WERI-Rb-1 (cell line): Measurements from ENCODE around the gene RASA4B.
"Not testable (repeated sequence)": the region's sequence is repeated elsewhere in the genome, so short reads cannot be mapped to it uniquely, and the experiment has no call there.

Source experiments
- DNase-seq: peaks from one replicate; pipeline ENCODE4 v3.0.0-alpha.2; 2020
- H3K27ac ChIP-seq: fragments of 250-450 bp; sonication (Bioruptor Pico); 2 replicates; pipeline ENCODE4 v1.5.1; 2020; ENCODE audit warnings: mild to moderate bottlenecking, moderate library complexity
- H3K27me3 ChIP-seq: fragments of 250-450 bp; sonication (Bioruptor Pico); 2 replicates; pipeline ENCODE4 v1.5.1; 2021; ENCODE audit warnings: mild to moderate bottlenecking, low read depth, moderate library complexity; ENCODE audit not compliant: insufficient read depth, severe bottlenecking
- H3K36me3 ChIP-seq: fragments of 250-450 bp; sonication (Bioruptor Pico); 2 replicates; pipeline ENCODE4 v1.5.1; 2020; ENCODE audit warnings: mild to moderate bottlenecking, moderate library complexity
- H3K4me3 ChIP-seq: 2 replicates; pipeline ENCODE4 v1.5.1; 2011; ENCODE audit warnings: low read depth, mild to moderate bottlenecking, control low read depth, low read length
- H3K9me3 ChIP-seq: fragments of 250-450 bp; sonication (Bioruptor Pico); 2 replicates; pipeline ENCODE4 v1.5.1; 2021; ENCODE audit warnings: mild to moderate bottlenecking, moderate library complexity; ENCODE audit not compliant: severe bottlenecking

The RASA4B gene

DNA sequence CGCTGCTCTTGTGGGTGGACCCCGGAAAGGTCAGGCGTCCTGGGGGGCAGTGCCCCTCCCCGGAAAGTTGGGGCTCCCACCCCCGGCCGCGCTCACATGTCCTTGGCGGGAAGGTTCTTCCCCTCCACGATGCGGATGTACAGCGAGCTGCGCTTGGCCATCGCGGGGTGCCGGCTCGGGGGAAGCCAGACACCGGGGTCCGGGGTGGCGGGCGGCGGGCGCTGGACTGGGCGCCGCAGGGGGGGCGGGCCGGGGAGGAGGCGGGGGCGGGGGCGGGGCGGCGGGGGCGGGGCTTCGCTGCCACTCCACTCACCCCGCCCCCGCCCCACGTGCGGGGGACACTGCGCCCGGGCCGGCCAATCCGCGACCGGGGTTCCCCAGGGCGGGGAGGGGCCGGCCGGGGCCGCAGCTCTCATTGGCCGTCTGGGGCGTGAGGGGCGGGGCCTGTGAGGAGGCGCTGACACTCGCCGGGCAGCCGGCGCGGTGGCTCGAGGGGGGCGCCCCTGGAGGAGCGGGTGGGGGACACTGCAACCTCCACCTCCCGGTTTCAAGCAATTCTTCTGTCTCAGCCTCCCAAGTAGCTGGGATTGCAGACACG is at the start of gene RASA4B:
Gene RASA4B (minus strand): TSS at position 228 of the 598 bp plus-strand sequence. CDS start 67 bp downstream, at position 161.
- DNase-seq, H3K36me3 ChIP-seq, H3K4me3 ChIP-seq, H3K27ac ChIP-seq, H3K9me3 ChIP-seq, H3K27me3 ChIP-seq: not testable (repeated sequence)

DNA sequence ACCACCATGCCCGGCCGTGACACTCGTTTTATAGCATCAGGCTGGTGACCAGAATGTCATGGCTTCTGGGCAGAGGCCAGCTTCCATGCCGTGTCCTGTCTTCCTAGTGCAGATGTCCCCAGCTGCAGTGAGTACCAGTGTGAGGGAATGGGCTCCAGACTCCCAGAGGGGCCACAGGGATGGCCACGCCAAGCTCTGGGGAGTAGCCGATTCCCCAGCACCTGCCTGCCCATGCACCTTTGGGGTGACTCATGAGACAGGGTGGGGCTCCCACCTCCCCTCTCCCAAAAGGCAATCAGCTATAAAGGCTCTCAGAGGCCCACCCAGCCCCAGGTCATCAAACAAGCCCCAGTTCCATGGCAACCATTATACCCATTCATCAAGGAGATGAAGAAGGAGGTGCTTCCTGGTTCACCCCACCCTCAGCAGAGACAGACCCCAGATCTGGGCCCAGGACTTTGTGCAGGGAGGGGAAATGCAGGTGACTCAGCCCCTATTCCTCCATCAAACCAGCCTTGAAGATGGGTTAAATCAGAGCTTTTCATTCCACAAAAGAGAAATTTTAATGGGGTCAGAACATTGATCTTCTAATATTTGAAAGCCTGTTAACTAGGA is 33.3 kb upstream of the RASA4B start, which contains the start of gene SPDYE2:
Gene SPDYE2 (plus strand): TSS at position 419 of the 615 bp plus-strand sequence. CDS start 2,030 bp downstream, outside the sequence.
- not testable (repeated sequence) for H3K4me3 ChIP-seq, DNase-seq, H3K36me3 ChIP-seq, H3K27ac ChIP-seq, H3K9me3 ChIP-seq, H3K27me3 ChIP-seq

DNA sequence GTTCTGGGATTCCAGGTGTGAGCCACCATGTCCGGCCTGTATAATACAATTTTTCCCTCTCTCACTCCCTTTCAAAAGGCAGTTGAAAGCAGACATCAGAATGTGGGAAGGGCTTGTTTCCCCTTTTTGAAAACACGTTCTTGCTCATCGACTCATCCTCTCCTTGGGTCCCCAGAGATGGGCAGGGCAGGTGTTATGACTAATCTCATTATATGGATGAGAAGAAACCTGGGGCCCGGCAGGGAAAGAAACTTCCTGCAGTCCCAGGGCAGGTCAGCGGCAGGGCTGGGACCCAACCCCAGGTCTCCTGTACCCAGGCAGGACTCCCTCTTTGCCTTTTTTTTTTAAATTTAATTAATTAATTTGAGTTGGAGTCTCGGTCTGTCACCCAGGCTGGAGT is 28.8 kb upstream of the RASA4B start:
- not testable (repeated sequence) for H3K9me3 ChIP-seq, H3K4me3 ChIP-seq, H3K27me3 ChIP-seq, H3K27ac ChIP-seq, H3K36me3 ChIP-seq
- peak; percentile 6 for DNase-seq

DNA sequence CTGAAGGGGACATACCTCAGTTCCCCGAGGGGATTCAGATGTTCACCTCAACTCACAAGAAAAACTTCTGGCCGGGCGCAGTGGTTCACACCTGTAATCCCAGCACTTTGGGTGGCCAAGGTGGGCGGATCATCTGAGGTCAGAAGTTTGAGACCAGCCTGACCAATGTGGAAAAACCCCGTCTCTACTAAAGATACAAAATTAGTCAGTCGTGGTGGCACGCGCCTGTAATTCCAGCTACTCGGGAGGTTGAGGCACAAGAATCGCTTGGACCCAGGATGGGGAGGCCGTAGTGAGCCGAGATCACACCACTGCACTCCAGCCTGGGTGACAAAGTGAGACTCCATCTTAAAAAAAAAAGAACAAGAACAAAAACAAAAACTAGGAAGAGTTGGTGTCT is 27.7 kb upstream of the RASA4B start:
- H3K27ac ChIP-seq, H3K36me3 ChIP-seq, H3K4me3 ChIP-seq, H3K27me3 ChIP-seq, DNase-seq, H3K9me3 ChIP-seq: not testable (repeated sequence)

GRCh38 chr7:102544372-102544771 is 26.8 kb upstream of the RASA4B start:
- H3K27ac ChIP-seq, H3K27me3 ChIP-seq, H3K36me3 ChIP-seq, DNase-seq, H3K4me3 ChIP-seq, H3K9me3 ChIP-seq: not testable (repeated sequence)

DNA sequence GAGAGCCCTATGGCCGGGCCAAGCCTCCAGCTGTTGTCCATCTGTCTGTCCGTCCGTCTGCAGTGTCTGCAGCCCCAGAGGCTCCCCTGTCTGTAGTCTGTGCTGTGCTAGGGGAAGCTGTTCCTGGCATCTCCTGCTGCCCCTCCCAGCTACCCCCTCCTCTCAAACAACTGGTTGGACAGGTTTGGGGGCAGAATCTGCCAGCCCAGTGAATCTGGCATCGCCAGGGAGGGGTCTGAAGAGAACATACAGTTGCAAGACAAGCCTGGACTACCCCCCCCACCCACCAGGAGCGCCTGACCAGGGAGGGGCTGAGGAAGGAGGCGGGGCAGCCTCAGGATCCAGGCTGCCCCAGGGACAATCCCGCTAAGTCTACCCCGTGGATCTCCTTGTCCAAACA is 26.0 kb upstream of the RASA4B start, which contains the start of gene UPK3BL2:
Gene UPK3BL2 (minus strand): TSS at position 101 of the 400 bp plus-strand sequence. CDS start 60 bp downstream, at position 41.
- H3K36me3 ChIP-seq, H3K9me3 ChIP-seq, H3K27ac ChIP-seq, DNase-seq, H3K4me3 ChIP-seq, H3K27me3 ChIP-seq: not testable (repeated sequence)

DNA sequence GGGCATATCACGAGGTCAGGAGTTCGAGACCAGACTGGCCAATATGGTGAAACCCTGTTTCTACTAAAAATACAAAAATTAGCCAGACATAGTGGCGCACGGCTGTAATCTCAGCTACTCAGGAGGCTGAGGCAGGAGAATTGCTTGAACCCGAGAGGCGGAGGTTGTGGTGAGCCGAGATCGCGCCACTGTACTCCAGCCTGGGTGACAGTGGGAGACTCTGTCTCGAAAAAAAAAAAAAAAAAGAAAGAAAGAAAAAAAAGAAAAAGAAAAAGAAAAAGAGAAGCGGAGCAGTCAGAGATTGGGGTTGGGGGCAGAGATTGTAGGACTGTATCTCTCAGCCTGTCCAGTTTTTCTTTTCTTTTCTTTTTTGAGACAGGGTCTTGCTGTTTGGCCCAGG is 25.2 kb upstream of the RASA4B start:
- H3K9me3 ChIP-seq, H3K4me3 ChIP-seq, DNase-seq, H3K36me3 ChIP-seq, H3K27ac ChIP-seq, H3K27me3 ChIP-seq: not testable (repeated sequence)

DNA sequence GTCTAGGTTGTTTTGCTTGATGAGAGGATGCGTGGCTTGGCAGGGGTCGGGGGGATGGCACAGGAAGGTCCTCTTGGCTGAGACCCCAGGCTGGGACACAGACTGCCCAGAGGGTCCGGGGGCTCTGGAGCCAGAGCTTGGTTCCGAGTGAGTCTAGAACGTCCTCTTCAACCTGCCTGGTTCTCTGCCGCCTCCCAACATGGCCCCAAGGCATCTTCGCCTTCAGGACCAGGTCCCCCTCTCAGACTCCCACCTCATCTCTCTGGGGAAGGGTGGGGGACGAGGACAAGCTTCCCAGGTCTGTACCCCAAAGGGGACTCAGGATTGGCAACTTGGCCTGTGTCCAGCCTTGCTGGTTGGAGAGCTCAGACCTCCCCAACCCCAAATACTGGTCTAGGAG is 24.5 kb upstream of the RASA4B start:
- H3K4me3 ChIP-seq, H3K27ac ChIP-seq, DNase-seq, H3K9me3 ChIP-seq, H3K36me3 ChIP-seq, H3K27me3 ChIP-seq: not testable (repeated sequence)

DNA sequence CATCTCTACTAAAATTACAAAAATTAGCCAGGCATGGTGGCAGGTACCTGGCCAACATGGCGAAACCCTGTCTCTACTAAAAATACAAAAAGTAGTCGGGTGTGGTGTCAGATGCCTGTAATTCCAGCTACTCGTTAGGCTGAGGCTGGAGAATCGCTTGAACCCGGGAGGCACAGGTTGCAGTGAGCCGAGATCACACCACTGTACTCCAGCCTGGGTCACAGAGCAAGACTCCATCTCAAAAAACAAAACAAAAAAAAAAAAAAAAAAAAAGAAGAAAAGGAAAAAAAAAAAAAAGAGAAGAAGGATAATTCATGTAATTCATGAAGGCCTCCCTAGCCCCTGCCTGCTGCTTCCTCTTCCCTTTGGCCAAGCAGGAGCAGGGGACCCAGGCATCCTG is 23.0 kb upstream of the RASA4B start:
- not testable (repeated sequence) for H3K9me3 ChIP-seq, H3K4me3 ChIP-seq, H3K27ac ChIP-seq, DNase-seq, H3K36me3 ChIP-seq, H3K27me3 ChIP-seq

DNA sequence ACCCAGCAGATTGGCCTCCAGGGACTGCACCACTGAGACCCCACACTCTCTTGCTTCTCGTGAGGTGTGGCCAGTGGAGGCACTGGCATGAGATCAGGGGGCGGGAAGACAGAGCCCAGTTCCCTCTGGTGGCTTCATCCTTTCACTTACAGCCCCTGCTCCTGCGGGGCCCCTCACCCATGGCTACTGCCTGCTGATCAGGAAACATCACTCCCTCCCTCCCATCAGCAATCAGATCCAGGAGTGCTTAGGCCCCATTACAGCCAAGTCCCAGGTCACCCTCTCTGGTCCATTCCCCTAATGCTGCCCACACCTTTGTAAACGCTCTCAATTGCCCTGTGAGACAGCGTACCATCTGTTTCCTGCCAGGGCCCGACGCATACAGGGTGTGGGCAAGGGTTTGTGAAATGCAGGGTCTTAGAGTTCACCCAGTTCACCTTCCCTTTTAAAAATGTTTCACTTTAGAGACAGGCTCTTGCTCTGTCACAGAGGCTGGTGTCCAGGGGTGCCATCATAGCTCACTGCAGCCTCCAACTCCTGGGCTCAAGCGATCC is 17.6 kb upstream of the RASA4B start:
- H3K36me3 ChIP-seq, H3K27ac ChIP-seq, H3K9me3 ChIP-seq, DNase-seq, H3K4me3 ChIP-seq, H3K27me3 ChIP-seq: not testable (repeated sequence)

DNA sequence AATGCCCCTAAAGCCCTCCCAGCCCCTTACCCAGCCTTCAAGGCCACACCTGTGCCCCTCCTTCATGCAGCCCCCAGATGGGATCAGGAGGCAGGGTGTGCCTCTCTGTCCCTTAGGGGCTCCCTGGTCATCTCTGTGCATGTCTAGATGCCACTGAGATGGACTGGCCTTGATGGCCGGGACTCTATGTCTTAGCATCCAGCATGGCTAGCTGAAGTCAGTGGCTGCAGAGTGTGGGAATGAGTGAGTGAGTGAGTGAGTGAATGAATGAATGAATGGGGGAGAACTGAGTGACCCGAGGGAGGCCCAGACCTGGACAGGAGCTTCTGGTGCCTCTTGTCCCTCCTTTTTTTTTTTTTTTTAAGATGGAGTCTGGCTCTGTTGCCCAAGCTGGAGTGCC is 14.6 kb upstream of the RASA4B start:
- not testable (repeated sequence) for H3K36me3 ChIP-seq, H3K27ac ChIP-seq, H3K9me3 ChIP-seq, H3K4me3 ChIP-seq, H3K27me3 ChIP-seq, DNase-seq

DNA sequence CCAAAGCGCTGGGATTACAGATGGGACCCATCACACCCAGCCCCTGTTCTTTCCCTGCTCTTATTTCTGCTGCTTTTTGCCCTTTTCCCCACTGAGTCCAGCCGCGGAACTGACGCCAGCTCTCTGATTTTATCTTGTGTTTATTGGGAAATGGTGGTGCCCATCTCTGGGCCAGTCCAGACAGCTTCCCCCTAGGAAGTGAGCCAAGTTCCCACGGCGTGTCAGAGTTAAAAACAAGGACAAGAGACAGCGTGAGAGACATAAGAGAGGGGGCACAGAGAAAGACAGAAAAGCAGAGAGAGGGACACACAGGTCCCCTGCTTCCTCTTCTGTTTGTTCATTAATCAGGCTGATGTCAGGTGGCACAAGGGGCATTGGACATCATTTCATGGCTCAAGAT is 14.0 kb upstream of the RASA4B start:
- not testable (repeated sequence) for DNase-seq, H3K27me3 ChIP-seq, H3K9me3 ChIP-seq, H3K27ac ChIP-seq, H3K4me3 ChIP-seq, H3K36me3 ChIP-seq

DNA sequence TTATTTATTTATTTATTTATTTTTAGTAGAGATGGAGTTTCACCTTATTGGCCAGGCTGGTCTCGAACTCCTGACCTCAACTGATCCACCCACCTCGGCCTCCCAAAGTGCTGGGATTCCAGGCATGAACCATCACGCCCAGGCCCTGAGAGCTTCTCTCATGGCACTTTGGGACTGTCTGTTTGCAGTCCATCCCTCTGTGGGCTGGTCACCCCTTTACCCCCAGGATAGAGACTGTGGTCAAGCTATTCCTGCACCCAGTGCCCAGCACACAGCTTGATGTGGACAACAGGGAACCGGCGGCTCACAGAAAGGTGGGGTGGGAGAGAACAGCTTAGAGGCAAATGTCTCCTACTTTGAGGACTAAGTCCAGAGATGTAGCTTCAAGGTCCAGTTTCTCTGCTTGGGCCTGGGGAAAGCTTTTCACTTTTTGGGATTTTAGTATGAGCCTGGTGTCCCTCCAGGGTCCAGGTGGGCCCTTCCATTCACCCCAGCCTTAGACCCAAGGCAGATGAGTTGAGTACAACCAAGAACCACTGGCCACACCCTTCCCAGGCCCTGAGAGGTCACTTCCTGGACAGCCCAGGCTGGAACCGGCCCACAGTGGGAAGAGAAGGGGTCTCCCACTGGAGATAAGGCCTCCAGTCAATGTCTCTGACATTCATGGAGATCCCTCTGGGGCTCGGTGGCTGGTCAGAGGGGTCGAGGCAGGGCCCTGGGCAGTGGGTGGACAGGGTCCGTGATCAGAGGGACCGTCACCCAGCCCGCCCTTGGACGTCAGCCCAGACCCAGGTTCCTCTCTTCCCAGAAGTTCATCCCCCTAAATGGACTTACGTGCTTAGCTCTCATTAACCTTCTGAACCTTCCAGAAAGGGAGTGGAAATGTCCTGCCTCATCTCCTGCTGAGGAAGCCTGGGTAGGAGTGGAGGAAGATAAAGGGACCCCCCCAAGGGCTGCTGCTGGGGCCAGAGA is 10.5 kb upstream of the RASA4B start:
- not testable (repeated sequence) for H3K27me3 ChIP-seq, H3K36me3 ChIP-seq, H3K4me3 ChIP-seq, DNase-seq, H3K27ac ChIP-seq, H3K9me3 ChIP-seq

DNA sequence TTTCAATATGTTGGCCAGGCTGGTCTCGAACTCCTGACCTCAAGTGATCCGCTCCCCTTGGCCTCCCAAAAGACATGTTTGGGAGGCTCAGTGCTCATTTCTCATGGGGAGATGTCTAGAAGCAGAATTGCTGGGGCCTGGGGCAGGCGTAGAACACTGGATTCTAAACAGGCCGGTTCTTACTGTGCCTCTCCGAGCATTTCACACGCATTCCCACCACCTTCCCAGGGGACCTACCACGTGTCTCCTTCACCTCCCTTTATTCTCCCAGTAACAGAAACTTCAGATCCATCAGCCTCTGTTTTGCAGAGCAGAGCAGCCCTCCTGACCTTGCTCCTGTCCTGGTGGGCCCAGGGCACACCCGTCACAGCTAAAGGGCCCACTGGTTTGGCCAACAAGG is 9.6 kb upstream of the RASA4B start:
- H3K9me3 ChIP-seq, H3K4me3 ChIP-seq, H3K36me3 ChIP-seq, H3K27me3 ChIP-seq, DNase-seq, H3K27ac ChIP-seq: not testable (repeated sequence)
